ENCODE measurements around the gene GAS2L1.

DNA sequence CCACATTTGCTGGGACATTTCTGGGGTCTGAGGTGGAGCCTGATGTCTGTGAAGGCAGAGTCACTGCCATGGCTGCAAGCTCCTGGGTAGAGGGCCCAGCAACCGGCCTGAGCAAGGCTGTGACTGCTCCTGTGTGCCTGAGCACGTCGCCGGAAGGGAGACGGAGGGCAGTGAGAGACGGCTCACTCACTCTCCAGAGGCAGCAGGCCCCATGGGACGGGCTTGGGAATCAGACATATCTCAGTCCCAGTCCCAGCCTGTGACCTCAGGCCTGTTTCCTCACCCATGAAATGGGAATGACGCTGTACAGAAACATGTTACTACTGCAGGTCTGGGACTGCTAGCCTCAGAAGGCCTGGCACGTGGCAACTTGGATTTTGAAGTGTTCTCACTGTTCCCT lies 45.4 kb downstream of the GAS2L1 start:
- TF ChIP-seq POLR2AphosphoS2 (conservative IDR thresholded peaks at IDR 0.05; ENCODE audit: low read length) (no peak), JUNB (IDR thresholded peaks at IDR 0.05) (no peak), USF2 (IDR thresholded peaks at IDR 0.05) (no peak), PHF8 (IDR thresholded peaks at IDR 0.05; ENCODE audit: borderline replicate concordance, low read depth) (no peak), SMC3 (IDR thresholded peaks at IDR 0.05) (no peak), KDM5A (IDR thresholded peaks at IDR 0.05) (no peak), ZFP36 (IDR thresholded peaks at IDR 0.05; ENCODE audit: borderline replicate concordance, partially characterized antibody) (no peak), POLR2A (IDR thresholded peaks at IDR 0.05; ENCODE audit: low read length) (no peak), NPAS2 (CRISPR knock-in tag; IDR thresholded peaks at IDR 0.05; ENCODE audit: borderline replicate concordance) (no peak), REST (IDR thresholded peaks at IDR 0.05) (no peak), NFE2L2 (conservative IDR thresholded peaks at IDR 0.05; ENCODE audit: low read length) (no peak), RAD21 (conservative IDR thresholded peaks at IDR 0.05 in 1 of 2, IDR thresholded peaks at IDR 0.05 in 1 of 2) (no peak), EHMT2 (IDR thresholded peaks at IDR 0.05; ENCODE audit: low read depth) (no peak)
- TF ChIP-seq, protein P1, sequence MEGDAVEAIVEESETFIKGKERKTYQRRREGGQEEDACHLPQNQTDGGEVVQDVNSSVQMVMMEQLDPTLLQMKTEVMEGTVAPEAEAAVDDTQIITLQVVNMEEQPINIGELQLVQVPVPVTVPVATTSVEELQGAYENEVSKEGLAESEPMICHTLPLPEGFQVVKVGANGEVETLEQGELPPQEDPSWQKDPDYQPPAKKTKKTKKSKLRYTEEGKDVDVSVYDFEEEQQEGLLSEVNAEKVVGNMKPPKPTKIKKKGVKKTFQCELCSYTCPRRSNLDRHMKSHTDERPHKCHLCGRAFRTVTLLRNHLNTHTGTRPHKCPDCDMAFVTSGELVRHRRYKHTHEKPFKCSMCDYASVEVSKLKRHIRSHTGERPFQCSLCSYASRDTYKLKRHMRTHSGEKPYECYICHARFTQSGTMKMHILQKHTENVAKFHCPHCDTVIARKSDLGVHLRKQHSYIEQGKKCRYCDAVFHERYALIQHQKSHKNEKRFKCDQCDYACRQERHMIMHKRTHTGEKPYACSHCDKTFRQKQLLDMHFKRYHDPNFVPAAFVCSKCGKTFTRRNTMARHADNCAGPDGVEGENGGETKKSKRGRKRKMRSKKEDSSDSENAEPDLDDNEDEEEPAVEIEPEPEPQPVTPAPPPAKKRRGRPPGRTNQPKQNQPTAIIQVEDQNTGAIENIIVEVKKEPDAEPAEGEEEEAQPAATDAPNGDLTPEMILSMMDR (IDR thresholded peaks at IDR 0.05): no peak

Measured in A549 (cell line).